Measurements from ENCODE around the gene DNPH1. TPM values are rescaled to one million over a fixed set of nuclear protein-coding genes. Genes with fewer than 3 reads are reported as not detected.

The DNPH1 gene, protein sequence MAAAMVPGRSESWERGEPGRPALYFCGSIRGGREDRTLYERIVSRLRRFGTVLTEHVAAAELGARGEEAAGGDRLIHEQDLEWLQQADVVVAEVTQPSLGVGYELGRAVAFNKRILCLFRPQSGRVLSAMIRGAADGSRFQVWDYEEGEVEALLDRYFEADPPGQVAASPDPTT
- 21.6 and 41.9 TPM in 2 replicates for total RNA-seq

- DNase-seq (ENCODE audit: low read depth): peak; percentile 59
- TF ChIP-seq, protein P1, sequence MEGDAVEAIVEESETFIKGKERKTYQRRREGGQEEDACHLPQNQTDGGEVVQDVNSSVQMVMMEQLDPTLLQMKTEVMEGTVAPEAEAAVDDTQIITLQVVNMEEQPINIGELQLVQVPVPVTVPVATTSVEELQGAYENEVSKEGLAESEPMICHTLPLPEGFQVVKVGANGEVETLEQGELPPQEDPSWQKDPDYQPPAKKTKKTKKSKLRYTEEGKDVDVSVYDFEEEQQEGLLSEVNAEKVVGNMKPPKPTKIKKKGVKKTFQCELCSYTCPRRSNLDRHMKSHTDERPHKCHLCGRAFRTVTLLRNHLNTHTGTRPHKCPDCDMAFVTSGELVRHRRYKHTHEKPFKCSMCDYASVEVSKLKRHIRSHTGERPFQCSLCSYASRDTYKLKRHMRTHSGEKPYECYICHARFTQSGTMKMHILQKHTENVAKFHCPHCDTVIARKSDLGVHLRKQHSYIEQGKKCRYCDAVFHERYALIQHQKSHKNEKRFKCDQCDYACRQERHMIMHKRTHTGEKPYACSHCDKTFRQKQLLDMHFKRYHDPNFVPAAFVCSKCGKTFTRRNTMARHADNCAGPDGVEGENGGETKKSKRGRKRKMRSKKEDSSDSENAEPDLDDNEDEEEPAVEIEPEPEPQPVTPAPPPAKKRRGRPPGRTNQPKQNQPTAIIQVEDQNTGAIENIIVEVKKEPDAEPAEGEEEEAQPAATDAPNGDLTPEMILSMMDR (IDR thresholded peaks at IDR 0.05; ENCODE audit: insufficient read depth, low read depth, low read length): peak; percentile 69
- peak within 1 kb of the TSS; percentile 63 for H3K4me3 ChIP-seq (ENCODE audit: low read depth, low read length)
Observed at GRCh38 chr6:43228951-43229802, at the start of gene DNPH1. TSS of gene DNPH1 (minus strand) at chr6:43229481. CDS start at chr6:43229456, 25 bp downstream.

GRCh38 chr6:43278524-43279078, 49.3 kb upstream of the DNPH1 start:
- no peak for DNase-seq (ENCODE audit: low read depth)
- TF ChIP-seq, protein P1 (IDR thresholded peaks at IDR 0.05; ENCODE audit: insufficient read depth, low read depth, low read length): no peak
- no peak overlapping the region for H3K4me3 ChIP-seq (ENCODE audit: low read depth, low read length)

- H3K4me3 ChIP-seq (ENCODE audit: low read depth, low read length): no peak overlapping the region
- DNase-seq (ENCODE audit: low read depth): no peak
- TF ChIP-seq, protein P1 (IDR thresholded peaks at IDR 0.05; ENCODE audit: insufficient read depth, low read depth, low read length): no peak
Observed at GRCh38 chr6:43277643-43278523, 48.6 kb upstream of the DNPH1 start.

GRCh38 chr6:43277306-43277642, 48.0 kb upstream of the DNPH1 start:
- DNase-seq (ENCODE audit: low read depth): no peak
- TF ChIP-seq, protein P1 (IDR thresholded peaks at IDR 0.05; ENCODE audit: insufficient read depth, low read depth, low read length): no peak
- H3K4me3 ChIP-seq (ENCODE audit: low read depth, low read length): no peak overlapping the region

- TF ChIP-seq, protein P1 (IDR thresholded peaks at IDR 0.05; ENCODE audit: insufficient read depth, low read depth, low read length): no peak
- DNase-seq (ENCODE audit: low read depth): no peak
- no peak overlapping the region for H3K4me3 ChIP-seq (ENCODE audit: low read depth, low read length)
Observed at GRCh38 chr6:43276577-43277305, 47.5 kb upstream of the DNPH1 start.
